Karpas-422 (cell line): ENCODE data around the gene LRRC4. TPM values are rescaled to one million over a fixed set of nuclear protein-coding genes. Genes with fewer than 3 reads are reported as not detected.

ENCODE experiments used
- DNase-seq: peaks from one replicate; pipeline ENCODE4 v3.0.0-alpha.2; 2015
- H2AFZ ChIP-seq: fragments of 200-600 bp; sonication (generic); 2 replicates; pipeline ENCODE4 v1.6.1; 2014; ENCODE audit warnings: antibody characterized with exemption, low read length, mixed read lengths
- H3K27ac ChIP-seq: fragments of 200-600 bp; sonication (generic); 2 replicates; pipeline ENCODE4 v1.5.1; 2014; ENCODE audit warnings: mild to moderate bottlenecking, low read length, moderate library complexity
- H3K27me3 ChIP-seq: fragments of 200-600 bp; sonication (generic); 2 replicates; pipeline ENCODE4 v1.6.1; 2014; ENCODE audit warnings: low read length, mixed read lengths
- H3K36me3 ChIP-seq: fragments of 200-600 bp; sonication (generic); 2 replicates; pipeline ENCODE4 v1.6.1; 2014; ENCODE audit warnings: low read length, mixed read lengths; ENCODE audit not compliant: insufficient read depth
- H3K4me1 ChIP-seq: fragments of 200-600 bp; sonication (generic); 2 replicates; pipeline ENCODE4 v1.6.1; 2014; ENCODE audit warnings: mild to moderate bottlenecking, low read length, mixed read lengths
- H3K4me2 ChIP-seq: fragments of 200-600 bp; sonication (generic); 2 replicates; pipeline ENCODE4 v1.6.1; 2014; ENCODE audit warnings: low read length, low read depth, mild to moderate bottlenecking; ENCODE audit not compliant: poor library complexity, severe bottlenecking
- H3K4me3 ChIP-seq: fragments of 200-600 bp; sonication (generic); 2 replicates; pipeline ENCODE4 v1.5.1; 2014; ENCODE audit warnings: mild to moderate bottlenecking, antibody characterized with exemption, low read length, mixed read lengths
- H3K79me2 ChIP-seq: fragments of 200-600 bp; sonication (generic); 2 replicates; pipeline ENCODE4 v1.6.1; 2014; ENCODE audit warnings: mild to moderate bottlenecking, low read length, mixed read lengths
- H3K9ac ChIP-seq: fragments of 200-600 bp; sonication (generic); 2 replicates; pipeline ENCODE4 v1.6.0; 2014; ENCODE audit warnings: low read length
- H3K9me2 ChIP-seq: fragments of 200-600 bp; sonication (generic), shearing (Covaris generic); replicated peaks from 2 replicates; pipeline ENCODE4 v1.6.0; 2014; ENCODE audit warnings: mild to moderate bottlenecking, low read length, moderate library complexity; ENCODE audit not compliant: insufficient read depth
- H3K9me3 ChIP-seq: fragments of 300-700, 200-600 bp; sonication (generic); 2 replicates; pipeline ENCODE4 v1.6.1; 2014; ENCODE audit warnings: low read length, mixed read lengths
- H4K20me1 ChIP-seq: fragments of 200-600 bp; sonication (generic); 2 replicates; pipeline ENCODE4 v1.6.1; 2014; ENCODE audit warnings: mild to moderate bottlenecking, antibody characterized with exemption, low read length, low read depth; ENCODE audit not compliant: insufficient read depth
- total RNA-seq: library from RNA; depleted of rRNA; stranded (reverse); fragments of >200 nt; shearing (Covaris generic); gene quantifications from 2 replicates; pipeline ENCODE4 v1.2.3, GENCODE V29; 2014; ENCODE audit warnings: low replicate concordance

LRRC4 gene
- total RNA-seq, 1 experiment from 2014 or later = 52.0 TPM

GRCh38 chr7:128005759-128006159 is 25.5 kb downstream of the LRRC4 start:
- Histone ChIP-seq H3K79me2 (peaks cover 56% of the 10 kb centered on the region), H3K27ac (peak overlapping the region; percentile 97), H3K9me2 (no peaks in the 10 kb centered on the region), H4K20me1 (no peaks in the 10 kb centered on the region), H3K4me3 (peak overlapping the region; percentile 14; the same call in 1 of the 2 replicates), H3K4me1 (peaks cover 96% of the 10 kb centered on the region), H3K4me2 (peak overlapping the region; percentile 72), H3K9me3 (no peaks in the 10 kb centered on the region), H3K27me3 (no peaks in the 10 kb centered on the region), H3K9ac (peak overlapping the region; percentile 49), H3K36me3 (no peaks in the 10 kb centered on the region), H2AFZ (no peak overlapping the region)
- no peak for DNase-seq

- Histone ChIP-seq H2AFZ (no peak overlapping the region), H4K20me1 (no peaks in the 10 kb centered on the region), H3K4me1 (peaks cover 90% of the 10 kb centered on the region), H3K4me3 (peak overlapping the region; percentile 54), H3K9ac (peak overlapping the region; percentile 68), H3K9me3 (no peaks in the 10 kb centered on the region), H3K4me2 (peak overlapping the region; percentile 72), H3K9me2 (no peaks in the 10 kb centered on the region), H3K79me2 (peaks cover 56% of the 10 kb centered on the region), H3K27me3 (no peaks in the 10 kb centered on the region), H3K36me3 (no peaks in the 10 kb centered on the region), H3K27ac (peak overlapping the region; percentile 97)
- peak; percentile 95 for DNase-seq
Observed at GRCh38 chr7:128005117-128005516, 26.1 kb downstream of the LRRC4 start.

- Histone ChIP-seq H3K4me3 (peak overlapping the region; percentile 54), H3K4me2 (peak overlapping the region; percentile 72), H3K79me2 (peaks cover 51% of the 10 kb centered on the region), H3K9me3 (no peaks in the 10 kb centered on the region), H3K27ac (peak overlapping the region; percentile 97), H4K20me1 (no peaks in the 10 kb centered on the region), H3K9ac (peak overlapping the region; percentile 68), H3K36me3 (no peaks in the 10 kb centered on the region), H2AFZ (no peak overlapping the region), H3K27me3 (no peaks in the 10 kb centered on the region), H3K9me2 (no peaks in the 10 kb centered on the region), H3K4me1 (peaks cover 87% of the 10 kb centered on the region)
- DNase-seq = peak; percentile 74
Observed at GRCh38 chr7:128004623-128005022, 26.6 kb downstream of the LRRC4 start.

GRCh38 chr7:128003787-128004186 is 27.4 kb downstream of the LRRC4 start:
- peak; percentile 72 for DNase-seq
- no peak overlapping the region for H2AFZ ChIP-seq
- H4K20me1 ChIP-seq = no peaks in the 10 kb centered on the region
- peak overlapping the region; percentile 72 for H3K4me2 ChIP-seq
- no peaks in the 10 kb centered on the region for H3K27me3 ChIP-seq
- peak overlapping the region; percentile 54 for H3K4me3 ChIP-seq
- H3K36me3 ChIP-seq = no peaks in the 10 kb centered on the region; the same call in 1 of the 2 replicates
- H3K79me2 ChIP-seq = peaks cover 50% of the 10 kb centered on the region
- peaks cover 87% of the 10 kb centered on the region for H3K4me1 ChIP-seq
- no peaks in the 10 kb centered on the region for H3K9me3 ChIP-seq
- no peaks in the 10 kb centered on the region for H3K9me2 ChIP-seq
- H3K9ac ChIP-seq = peak overlapping the region; percentile 68
- peak overlapping the region; percentile 97 for H3K27ac ChIP-seq

- no peaks in the 10 kb centered on the region for H4K20me1 ChIP-seq
- peak; percentile 60 for DNase-seq
- H3K9me2 ChIP-seq = no peaks in the 10 kb centered on the region
- H3K27me3 ChIP-seq = no peaks in the 10 kb centered on the region
- H3K4me3 ChIP-seq = peak overlapping the region; percentile 54; the same call in 1 of the 2 replicates
- H3K4me1 ChIP-seq = peaks cover 84% of the 10 kb centered on the region
- H3K79me2 ChIP-seq = peaks cover 48% of the 10 kb centered on the region
- peak overlapping the region; percentile 72 for H3K4me2 ChIP-seq
- H3K9me3 ChIP-seq = no peaks in the 10 kb centered on the region
- peaks cover 3% of the 10 kb centered on the region; the same call in 1 of the 2 replicates for H3K36me3 ChIP-seq
- peak overlapping the region; percentile 97 for H3K27ac ChIP-seq
- H3K9ac ChIP-seq = peak overlapping the region; percentile 68
- no peak overlapping the region for H2AFZ ChIP-seq
Observed at GRCh38 chr7:128003167-128003566, 28.1 kb downstream of the LRRC4 start.

GRCh38 chr7:128000854-128001265 is 30.4 kb downstream of the LRRC4 start:
- DNase-seq = no peak
- Histone ChIP-seq H4K20me1 (no peaks in the 10 kb centered on the region), H3K36me3 (peaks cover 10% of the 10 kb centered on the region; the same call in 1 of the 2 replicates), H2AFZ (no peak overlapping the region), H3K4me2 (no peak overlapping the region), H3K9ac (no peak overlapping the region), H3K27me3 (no peaks in the 10 kb centered on the region), H3K9me2 (no peaks in the 10 kb centered on the region), H3K4me3 (no peak overlapping the region), H3K9me3 (no peaks in the 10 kb centered on the region), H3K27ac (peak overlapping the region; percentile 25), H3K79me2 (peaks cover 30% of the 10 kb centered on the region), H3K4me1 (peaks cover 61% of the 10 kb centered on the region)

- H3K9ac ChIP-seq = no peak overlapping the region
- peaks cover 10% of the 10 kb centered on the region; the same call in 1 of the 2 replicates for H3K36me3 ChIP-seq
- H3K4me2 ChIP-seq = no peak overlapping the region
- H3K79me2 ChIP-seq = peaks cover 31% of the 10 kb centered on the region
- no peaks in the 10 kb centered on the region for H3K9me3 ChIP-seq
- no peaks in the 10 kb centered on the region for H3K9me2 ChIP-seq
- no peaks in the 10 kb centered on the region for H4K20me1 ChIP-seq
- peaks cover 53% of the 10 kb centered on the region for H3K4me1 ChIP-seq
- H3K27me3 ChIP-seq = no peaks in the 10 kb centered on the region
- H3K4me3 ChIP-seq = no peak overlapping the region
- no peak overlapping the region for H2AFZ ChIP-seq
- DNase-seq = no peak
- H3K27ac ChIP-seq = peak overlapping the region; percentile 25
Observed at GRCh38 chr7:128000048-128000447, 31.2 kb downstream of the LRRC4 start.

GRCh38 chr7:127998671-127999070 is 32.6 kb downstream of the LRRC4 start:
- H3K9me3 ChIP-seq = no peaks in the 10 kb centered on the region
- no peak overlapping the region for H3K4me2 ChIP-seq
- H3K27ac ChIP-seq = peak overlapping the region; percentile 25
- no peaks in the 10 kb centered on the region for H3K27me3 ChIP-seq
- H3K79me2 ChIP-seq = peaks cover 33% of the 10 kb centered on the region
- DNase-seq = no peak
- no peak overlapping the region for H3K4me3 ChIP-seq
- H2AFZ ChIP-seq = no peak overlapping the region
- H4K20me1 ChIP-seq = no peaks in the 10 kb centered on the region
- H3K36me3 ChIP-seq = peaks cover 10% of the 10 kb centered on the region; the same call in 1 of the 2 replicates
- peaks cover 39% of the 10 kb centered on the region for H3K4me1 ChIP-seq
- H3K9ac ChIP-seq = no peak overlapping the region
- H3K9me2 ChIP-seq = no peaks in the 10 kb centered on the region
